IMR-90 (cell line): ENCODE measurements around the gene UGGT1. TPM values are rescaled to one million over a fixed set of nuclear protein-coding genes. Genes with fewer than 3 reads are reported as not detected.

Source experiments
- ATAC-seq: fragments of 200-7000 bp; cut with Tn5 transposase; 2 replicates; pipeline ENCODE4 v1.9.1; 2020; ENCODE audit warnings: low read depth, mild to moderate bottlenecking, moderate library complexity
- BruUV-seq: library from RNA; stranded (reverse); fragments of 400-500 nt; replicated peaks from 2 replicates; lab custom pipeline; 2021; lab: Mats Ljungman, UMichigan
- CTCF ChIA-PET: fragments of 300-600 bp; formaldehyde crosslinking; extraction: SDS; loops from one replicate; lab custom pipeline; 2021; ENCODE audit warnings: antibody characterized with exemption; lab: Yijun Ruan, JAX
- POLR2A ChIA-PET: fragments of 300-600 bp; sonication (Branson Sonifier 250); formaldehyde crosslinking; loops from one replicate; lab custom pipeline; 2022; ENCODE audit warnings: antibody characterized with exemption; ENCODE audit not compliant: unreplicated experiment; lab: Charles Lee
- DNase-seq: peaks from one replicate; pipeline ENCODE4 v3.0.0; 2013
- H2AFZ ChIP-seq: replicated peaks from 2 replicates; pipeline ENCODE3; 2013; ENCODE audit warnings: low read length, mild to moderate bottlenecking; ENCODE audit not compliant: poor library complexity
- H2AK5ac ChIP-seq: 2 replicates; pipeline ENCODE4 v1.6.1; 2013; ENCODE audit warnings: low read depth, low read length, inconsistent platforms
- H2AK9ac ChIP-seq: replicated peaks from 2 replicates; pipeline ENCODE3; 2013; ENCODE audit warnings: mild to moderate bottlenecking, low read depth, low read length, moderate library complexity; ENCODE audit not compliant: poor library complexity
- H2BK120ac ChIP-seq: 2 replicates; pipeline ENCODE4 v1.6.1; 2013; ENCODE audit warnings: low read depth, low read length, inconsistent platforms
- H2BK15ac ChIP-seq: 3 replicates; pipeline ENCODE4 v1.6.1; 2013; ENCODE audit warnings: low read depth, low read length, inconsistent platforms
- H2BK20ac ChIP-seq: 2 replicates; pipeline ENCODE4 v1.6.1; 2013; ENCODE audit warnings: low read depth, mild to moderate bottlenecking, inconsistent platforms, low read length, moderate library complexity
- H2BK5ac ChIP-seq: 2 replicates; pipeline ENCODE4 v1.6.1; 2013; ENCODE audit warnings: mild to moderate bottlenecking, low read depth, low read length, inconsistent platforms; ENCODE audit not compliant: poor library complexity, severe bottlenecking
- H3K14ac ChIP-seq: replicated peaks from 2 replicates; pipeline ENCODE4 v1.6.1; 2013; ENCODE audit warnings: low read depth, low read length, inconsistent platforms
- H3K18ac ChIP-seq: 2 replicates; pipeline ENCODE4 v1.6.1; 2013; ENCODE audit warnings: low read depth, low read length, control low read depth
- H3K23ac ChIP-seq: 2 replicates; pipeline ENCODE4 v1.6.1; 2013; ENCODE audit warnings: low read depth, low read length, inconsistent platforms
- H3K27ac ChIP-seq: 2 replicates; pipeline ENCODE4 v1.5.1; 2013; ENCODE audit warnings: mild to moderate bottlenecking, control low read depth, low read length; ENCODE audit not compliant: insufficient read depth
- H3K27me3 ChIP-seq: 2 replicates; pipeline ENCODE4 v1.6.1; 2013; ENCODE audit warnings: low read length; ENCODE audit not compliant: control insufficient read depth, insufficient read depth
- H3K36me3 ChIP-seq: 2 replicates; pipeline ENCODE4 v1.6.1; 2013; ENCODE audit warnings: low read length, mixed read lengths; ENCODE audit not compliant: control insufficient read depth, insufficient read depth
- H3K4ac ChIP-seq: 2 replicates; pipeline ENCODE4 v1.6.1; 2013; ENCODE audit warnings: low read depth, low read length, inconsistent platforms
- H3K4me1 ChIP-seq: 2 replicates; pipeline ENCODE4 v1.6.1; 2013; ENCODE audit warnings: low read length, mixed read lengths; ENCODE audit not compliant: control insufficient read depth, insufficient read depth
- H3K4me2 ChIP-seq: 2 replicates; pipeline ENCODE4 v1.6.1; 2013; ENCODE audit warnings: low read depth, mild to moderate bottlenecking, control low read depth, low read length, moderate library complexity
- H3K4me3 ChIP-seq: 2 replicates; pipeline ENCODE4 v1.5.1; 2013; ENCODE audit warnings: low read depth, mild to moderate bottlenecking, control low read depth, low read length, moderate library complexity; ENCODE audit not compliant: insufficient read depth
- H3K56ac ChIP-seq: 2 replicates; pipeline ENCODE4 v1.6.1; 2013; ENCODE audit warnings: low read length, inconsistent platforms; ENCODE audit not compliant: insufficient read depth; ENCODE audit errors: extremely low read depth
- H3K79me1 ChIP-seq, 2 experiments: 2 replicates each; pipeline ENCODE4 v1.6.1; 2013; ENCODE audit warnings: low read length in 2 of 2, inconsistent platforms in 1 of 2, low read depth in 1 of 2
- H3K9ac ChIP-seq: 2 replicates; pipeline ENCODE4 v1.6.1; 2013; ENCODE audit warnings: low read depth, low read length, control low read depth
- H3K9me1 ChIP-seq: 2 replicates; pipeline ENCODE4 v1.6.1; 2013; ENCODE audit warnings: low read length, inconsistent platforms; ENCODE audit not compliant: insufficient read depth
- H3K9me3 ChIP-seq: 2 replicates; pipeline ENCODE4 v1.6.1; 2013; ENCODE audit warnings: low read length; ENCODE audit not compliant: control insufficient read depth, insufficient read depth
- H4K20me1 ChIP-seq: 2 replicates; pipeline ENCODE4 v1.6.1; 2013; ENCODE audit warnings: low read length, inconsistent platforms; ENCODE audit not compliant: insufficient read depth
- H4K5ac ChIP-seq: 2 replicates; pipeline ENCODE4 v1.6.1; 2013; ENCODE audit warnings: mild to moderate bottlenecking, low read depth, low read length, control low read depth
- H4K8ac ChIP-seq, 2 experiments: 2 replicates each; pipeline ENCODE4 v1.6.1; 2013; ENCODE audit warnings: low read depth in 2 of 2, low read length in 2 of 2, control low read depth in 1 of 2, inconsistent platforms in 1 of 2
- H4K91ac ChIP-seq: 2 replicates; pipeline ENCODE4 v1.6.1; 2013; ENCODE audit warnings: low read depth, low read length, inconsistent platforms; ENCODE audit not compliant: insufficient read depth
- BHLHE40 ChIP-seq: fragments of 150-350 bp; IDR thresholded peaks from 2 replicates; pipeline ENCODE4 v1.6.1; 2016; ENCODE audit warnings: mild to moderate bottlenecking, low read depth, low read length
- CHD1 ChIP-seq: IDR thresholded peaks from 2 replicates; pipeline ENCODE4 v1.6.1; 2012; ENCODE audit warnings: low read depth, low read length, improper control_type of control experiment
- CTCF ChIP-seq: conservative IDR thresholded peaks from 2 replicates; pipeline ENCODE4 v1.5.1; 2012; ENCODE audit warnings: mild to moderate bottlenecking, low read depth, low read length, improper control_type of control experiment
- ELK1 ChIP-seq: fragments of 150-350 bp; IDR thresholded peaks from 2 replicates; pipeline ENCODE4 v1.6.1; 2016; ENCODE audit warnings: low read depth, mild to moderate bottlenecking, low read length, moderate library complexity, borderline replicate concordance
- FOS ChIP-seq: fragments of 150-350 bp; IDR thresholded peaks from 2 replicates; pipeline ENCODE4 v1.6.1; 2016; ENCODE audit warnings: low read depth, low read length
- MAFK ChIP-seq: IDR thresholded peaks from 2 replicates; pipeline ENCODE4 v1.6.1; 2012; ENCODE audit warnings: low read depth, low read length, improper control_type of control experiment
- MAZ ChIP-seq: IDR thresholded peaks from 2 replicates; pipeline ENCODE4 v1.6.1; 2012; ENCODE audit warnings: low read depth, mild to moderate bottlenecking, low read length, improper control_type of control experiment, moderate library complexity, borderline replicate concordance
- MXI1 ChIP-seq: IDR thresholded peaks from 2 replicates; pipeline ENCODE4 v1.6.1; 2012; ENCODE audit warnings: low read depth, mild to moderate bottlenecking, low read length, moderate library complexity, borderline replicate concordance
- NFE2L2 ChIP-seq: fragments of 150-350 bp; IDR thresholded peaks from 2 replicates; pipeline ENCODE4 v1.6.1; 2016; ENCODE audit warnings: low read depth, mild to moderate bottlenecking, low read length
- POLR2A ChIP-seq: IDR thresholded peaks from 2 replicates; pipeline ENCODE4 v1.6.1; 2012; ENCODE audit warnings: mild to moderate bottlenecking, low read depth, low read length
- RAD21 ChIP-seq: IDR thresholded peaks from 2 replicates; pipeline ENCODE4 v1.6.1; 2012; ENCODE audit warnings: low read length, improper control_type of control experiment
- RCOR1 ChIP-seq: IDR thresholded peaks from 2 replicates; pipeline ENCODE4 v1.6.1; 2012; ENCODE audit warnings: mild to moderate bottlenecking, low read length, improper control_type of control experiment; ENCODE audit not compliant: insufficient replicate concordance
- RFX5 ChIP-seq: IDR thresholded peaks from 2 replicates; pipeline ENCODE4 v1.8.0; 2012; ENCODE audit warnings: low read depth, mild to moderate bottlenecking, low read length, moderate library complexity
- SMC3 ChIP-seq: fragments of 150-350 bp; IDR thresholded peaks from 2 replicates; pipeline ENCODE4 v1.6.1; 2016; ENCODE audit warnings: low read depth, mild to moderate bottlenecking, antibody characterized with exemption, low read length, moderate library complexity
- WGBS, 2 experiments: methylation state at CpG; one replicate each; pipeline versions ENCODE4 v1.1.5 to v1.1.7; 2013; ENCODE audit warnings: missing lambda C conversion rate in 2 of 2; ENCODE audit not compliant: insufficient read length in 1 of 2; ENCODE audit errors: extremely low coverage in 2 of 2; 5-methylcytosine and 5-hydroxymethylcytosine counted together
- dilution Hi-C: fragments of 300-500 bp; cut with HindIII; formaldehyde crosslinking; loops from one replicate; pipeline ENCODE4 v1.14.3; 2018; ENCODE audit warnings: low sequenced_read_pairs; ENCODE audit not compliant: unreplicated experiment
- in situ Hi-C: fragments of 300-500 bp; cut with MboI; formaldehyde crosslinking; loops from 3 replicates; pipeline ENCODE4 v1.14.3; 2019; ENCODE audit warnings: low sequenced_read_pairs, inconsistent platforms, mixed read lengths
- intact Hi-C: fragments of 100-400 bp; cut with micrococcal nuclease; formaldehyde crosslinking; loops from 2 replicates; pipeline ENCODE4 v1.10.0; 2022
- polyA plus RNA-seq, 3 experiments: library from polyadenylated mRNA; depleted of rRNA; stranded (reverse); fragments of >200 nt; gene quantifications; 2 replicates each; pipeline ENCODE4 v1.2.3, GENCODE V29; 2012; ENCODE audit warnings: low replicate concordance in 1 of 3
- total RNA-seq: library from RNA; depleted of rRNA; stranded (reverse); fragments of >200 nt; gene quantifications from 2 replicates; pipeline ENCODE4 v1.2.3, GENCODE V29; 2012

Gene UGGT1
- total and polyA plus RNA-seq, 2 of the 4 experiments (the other 2 are of a cell fraction) = 26.1 to 71.3 TPM

GRCh38 chr2:128227862-128228261, 136.9 kb downstream of the UGGT1 start:
- ChIA-PET CTCF (no interaction called here), POLR2A (no interaction called here)
- Histone ChIP-seq H3K4ac (no peak overlapping the region), H4K91ac (no peak overlapping the region), H3K4me2 (no peak overlapping the region), H4K5ac (no peak overlapping the region), H3K56ac (no peak overlapping the region), H3K4me1 (no peaks in the 10 kb centered on the region), H2BK120ac (no peak overlapping the region), H3K9me3 (peaks cover 2% of the 10 kb centered on the region; the same call in 1 of the 2 replicates), H2AFZ (no peak overlapping the region), H3K23ac (no peak overlapping the region), H2BK5ac (no peak overlapping the region), H3K9ac (no peak overlapping the region), H3K27me3 (peaks cover 2% of the 10 kb centered on the region; the same call in 1 of the 2 replicates), H3K27ac (no peak overlapping the region), H3K9me1 (no peaks in the 10 kb centered on the region), H3K36me3 (no peaks in the 10 kb centered on the region), H2AK9ac (no peak overlapping the region), H4K20me1 (no peaks in the 10 kb centered on the region), H2AK5ac (no peak overlapping the region), H3K4me3 (no peak overlapping the region), H2BK20ac (no peak overlapping the region), H3K18ac (no peak overlapping the region), H3K79me1 (no peaks in the 10 kb centered on the region), H3K14ac (no peak overlapping the region), H2BK15ac (no peak overlapping the region), H4K8ac (no peak overlapping the region)
- DNase-seq (no peak), ATAC-seq (no peak)
- in situ Hi-C loops (no loop called here), intact Hi-C loops (no loop called here), dilution Hi-C loops (no loop called here)
- TF ChIP-seq NFE2L2 (no peak), SMC3 (no peak), POLR2A (no peak), MAZ (no peak), FOS (no peak), MXI1 (no peak), BHLHE40 (no peak), CTCF (no peak), RCOR1 (no peak), RFX5 (no peak), ELK1 (no peak), CHD1 (no peak), RAD21 (no peak), MAFK (no peak)
- BruUV-seq = no TSS peak
- no CpG with 5 or more reads among the region's 1 CpG for WGBS, 2 experiments
